Measurements from ENCODE around the gene KLHL22.
"Not testable (repeated sequence)": the region's sequence is repeated elsewhere in the genome, so short reads cannot be mapped to it uniquely, and the experiment has no call there.

The KLHL22 gene

GRCh38 chr22:20494978-20495860, at the start of gene KLHL22:
TSS of gene KLHL22 (minus strand) at chr22:20495795. CDS start at chr22:20489211, 6,584 bp downstream.
- DNase-seq (ENCODE audit: low spot score) = peak; percentile 33

DNA sequence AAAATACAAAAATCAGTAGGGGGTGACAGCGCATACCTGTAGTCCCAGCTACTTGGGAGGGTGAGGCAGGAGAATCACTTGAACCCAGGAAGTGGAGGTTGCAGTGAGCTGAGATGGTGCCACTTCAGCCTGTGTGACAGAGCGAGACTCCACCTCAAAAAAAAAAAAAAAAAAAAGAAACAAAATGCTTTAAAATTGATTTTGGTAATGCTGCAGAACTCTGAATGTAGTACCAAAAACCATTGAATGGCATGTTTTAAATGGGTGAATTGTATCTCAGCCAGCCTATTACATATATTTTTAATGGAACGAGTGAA, 49.7 kb upstream of the KLHL22 start:
- not testable (repeated sequence) for DNase-seq (ENCODE audit: low spot score)

- DNase-seq (ENCODE audit: low spot score) = no peak
These were observed 47.1 kb upstream of the KLHL22 start for GRCh38 chr22:20542736-20543135.

- DNase-seq (ENCODE audit: low spot score) = no peak
These were observed 46.5 kb upstream of the KLHL22 start for GRCh38 chr22:20542055-20542454.

- DNase-seq (ENCODE audit: low spot score) = not testable (repeated sequence)
These were observed 43.3 kb upstream of the KLHL22 start for GRCh38 chr22:20538875-20539274.

GRCh38 chr22:20537983-20538382, 42.4 kb upstream of the KLHL22 start:
- no peak for DNase-seq (ENCODE audit: low spot score)

DNA sequence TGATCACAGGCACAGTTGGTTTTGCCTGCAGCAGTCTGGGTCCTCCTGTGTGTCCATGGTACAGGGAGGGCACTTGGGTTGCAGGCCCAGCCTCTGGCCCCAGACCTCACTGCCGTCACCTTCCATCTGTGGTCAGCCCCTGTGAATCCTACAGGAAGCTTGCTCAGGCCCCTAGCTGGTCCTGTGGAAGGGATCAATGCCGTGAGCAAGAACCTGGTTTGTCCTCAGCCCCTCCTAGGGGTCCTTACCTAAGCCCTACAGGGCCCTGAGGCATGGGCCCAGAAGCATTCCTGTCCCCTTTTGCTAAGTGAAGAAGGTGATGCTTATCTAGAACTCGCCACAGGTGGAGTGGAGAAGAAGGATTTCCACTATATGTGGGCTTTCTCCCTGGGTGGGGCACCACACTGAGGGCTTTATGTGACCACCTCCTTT, 41.7 kb upstream of the KLHL22 start:
- no peak for DNase-seq (ENCODE audit: low spot score)

DNA sequence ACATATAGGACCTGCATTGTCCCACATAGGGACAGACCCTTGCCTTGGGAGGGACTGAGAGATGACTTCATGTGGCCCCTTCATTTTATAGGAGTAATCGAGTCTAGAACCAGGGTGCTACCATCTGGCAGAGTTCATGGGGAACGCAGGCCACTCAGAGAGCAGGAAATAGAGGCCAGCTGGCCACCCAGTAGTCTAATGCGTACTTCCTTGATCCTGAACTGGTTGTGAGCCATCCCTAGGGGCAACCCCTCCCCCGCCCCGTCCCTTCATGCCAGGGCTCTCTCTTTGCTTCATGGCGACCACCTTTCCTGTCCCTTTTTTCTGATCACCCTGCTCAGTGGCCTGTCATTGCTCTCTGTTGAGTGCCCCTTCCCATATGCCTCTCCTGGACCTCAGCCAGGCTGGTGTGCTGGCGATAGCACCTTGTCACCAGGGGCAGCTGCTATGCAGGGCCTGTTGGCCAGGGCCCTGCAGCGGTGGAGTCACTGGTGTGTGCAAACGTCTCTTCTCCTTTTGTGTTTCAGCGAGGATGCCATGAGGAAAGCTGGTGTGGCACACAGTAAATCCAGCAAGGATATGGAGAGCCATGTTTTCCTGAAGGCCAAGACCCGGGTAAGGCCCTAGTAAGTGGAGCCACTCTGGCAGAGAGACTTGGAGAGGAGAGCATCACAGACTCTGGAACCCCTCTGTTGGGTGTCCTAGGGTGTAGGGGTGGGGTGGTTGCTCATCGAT, 41.2 kb upstream of the KLHL22 start:
- DNase-seq (ENCODE audit: low spot score) = no peak

DNA sequence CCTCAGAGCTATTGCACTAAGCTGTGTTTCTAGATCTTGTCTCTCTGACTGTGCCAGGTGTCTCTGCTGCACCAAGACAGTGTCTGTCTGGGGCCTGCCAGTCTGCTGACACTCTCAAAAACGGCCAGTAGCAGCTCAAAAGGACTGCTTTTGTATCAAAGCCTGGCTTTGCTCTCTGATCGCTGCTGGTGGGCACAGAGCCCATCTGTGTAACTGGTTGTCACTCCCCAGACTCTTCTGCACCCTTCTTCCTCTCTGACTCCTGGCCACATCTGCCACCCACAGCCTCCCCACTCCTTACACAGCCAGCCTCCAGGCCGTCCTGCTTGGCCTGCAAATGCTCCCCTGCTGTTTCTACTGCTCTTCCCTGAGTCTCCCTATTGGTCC, 38.3 kb upstream of the KLHL22 start:
- DNase-seq (ENCODE audit: low spot score) = peak; percentile 68

DNA sequence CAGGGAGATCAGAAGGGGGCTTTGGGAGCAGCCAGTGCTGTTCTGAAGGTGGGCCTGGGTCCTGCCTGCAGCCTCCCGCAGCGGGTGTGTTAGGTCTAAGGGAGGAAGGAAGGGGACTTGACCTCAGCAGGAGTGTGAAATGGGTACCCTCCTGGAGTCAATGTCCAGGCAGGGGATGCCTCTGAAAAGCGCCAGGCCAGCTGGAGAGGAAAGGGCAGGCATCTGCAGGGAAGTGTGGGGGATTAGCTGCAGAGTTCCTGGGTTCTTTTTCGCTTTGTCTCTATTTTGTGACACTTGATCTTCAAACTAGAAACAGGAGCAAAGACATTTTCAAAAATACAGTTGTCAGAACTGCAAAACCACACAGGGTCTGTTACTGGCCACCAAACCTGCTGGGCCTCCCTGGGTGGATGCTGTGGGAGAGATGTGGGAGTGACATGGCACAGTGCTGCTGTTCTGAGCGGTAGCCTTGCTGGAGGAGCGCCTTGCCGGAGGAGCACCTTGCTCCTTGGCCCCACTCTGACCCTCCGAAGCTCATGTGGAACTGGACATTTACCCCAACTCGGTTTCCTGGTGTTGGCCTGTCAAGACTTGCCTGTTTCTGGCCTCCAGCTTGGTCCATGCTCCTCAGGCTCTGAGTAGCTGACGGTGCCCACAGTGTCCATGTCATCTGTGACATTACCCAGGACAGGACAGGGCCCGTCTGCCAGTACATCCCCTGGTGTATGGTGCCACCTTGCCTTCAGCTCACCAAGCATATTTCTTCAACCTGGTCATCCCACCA, 37.7 kb upstream of the KLHL22 start:
- DNase-seq (ENCODE audit: low spot score) = no peak

- no peak for DNase-seq (ENCODE audit: low spot score)
These were observed 36.8 kb upstream of the KLHL22 start for GRCh38 chr22:20532256-20532993.

DNA sequence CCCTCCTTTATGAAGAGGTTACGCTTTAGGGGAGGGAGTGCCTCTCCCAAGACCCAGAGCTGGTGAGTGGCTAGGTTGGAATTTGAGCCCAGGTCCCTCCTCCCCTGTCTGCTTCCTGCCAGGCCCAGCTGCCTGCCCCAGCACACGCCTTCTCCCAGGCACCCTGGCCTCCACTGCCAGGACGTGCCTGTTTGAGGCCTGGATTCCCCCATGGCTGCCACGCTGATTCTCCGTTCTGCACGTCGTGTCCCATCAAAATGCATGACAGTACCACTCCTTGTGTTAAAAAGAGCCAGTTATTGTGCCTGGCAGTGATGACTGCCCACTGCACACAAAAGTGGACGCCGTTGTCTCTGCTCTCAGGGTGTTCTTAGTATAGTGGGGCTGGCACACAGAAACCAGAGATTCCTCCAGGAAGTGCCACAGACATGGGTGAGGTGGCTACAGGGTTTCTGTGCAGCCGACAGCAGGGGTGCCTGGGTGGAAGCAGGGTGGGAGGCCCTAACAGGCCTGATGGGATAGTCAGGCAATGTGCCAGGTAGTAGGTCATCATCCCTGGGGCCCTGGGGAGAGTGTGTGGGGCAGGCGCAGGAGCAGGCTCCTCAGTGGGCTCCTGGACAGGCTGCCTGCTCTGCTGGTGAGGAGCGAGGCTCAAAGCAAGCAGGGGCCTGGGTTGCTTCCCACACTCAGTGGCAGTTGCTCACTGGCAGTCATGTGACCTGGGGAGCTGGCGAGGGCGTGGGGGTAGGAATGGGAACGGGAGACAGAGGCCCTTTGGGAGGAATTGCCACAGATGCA, 36.0 kb upstream of the KLHL22 start:
- peak; percentile 75 for DNase-seq (ENCODE audit: low spot score)

- no peak for DNase-seq (ENCODE audit: low spot score)
These were observed 35.5 kb upstream of the KLHL22 start for GRCh38 chr22:20531154-20531403.

GRCh38 chr22:20530368-20531153, 35.0 kb upstream of the KLHL22 start:
- DNase-seq (ENCODE audit: low spot score) = no peak

DNA sequence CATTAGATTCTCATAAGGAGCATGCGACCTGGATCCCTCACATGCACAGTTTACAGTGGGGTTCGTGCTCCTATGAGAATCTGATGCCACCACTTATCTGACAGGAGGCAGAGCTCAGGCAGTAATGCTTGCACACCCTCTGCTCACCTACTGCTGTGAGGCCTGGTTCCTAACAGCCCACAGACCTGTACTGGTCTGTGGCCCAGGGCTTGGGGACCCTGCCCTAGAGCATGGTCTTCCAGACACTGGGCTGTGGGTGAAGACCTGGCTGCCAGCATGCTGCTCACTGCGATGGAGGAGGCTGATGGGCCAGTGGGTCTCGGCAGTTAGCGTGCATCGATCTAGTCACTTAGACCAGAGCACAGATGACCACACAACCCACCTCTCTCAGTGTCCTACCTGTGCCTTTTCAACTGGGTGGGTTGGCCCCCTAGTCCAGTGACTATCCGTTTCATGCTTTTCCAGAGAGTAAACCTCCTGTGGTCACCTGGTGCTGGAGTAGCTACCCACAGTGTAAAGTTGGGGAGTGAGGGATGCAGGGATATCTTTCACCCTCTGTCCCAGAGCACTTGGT, 32.9 kb upstream of the KLHL22 start:
- no peak for DNase-seq (ENCODE audit: low spot score)

DNA sequence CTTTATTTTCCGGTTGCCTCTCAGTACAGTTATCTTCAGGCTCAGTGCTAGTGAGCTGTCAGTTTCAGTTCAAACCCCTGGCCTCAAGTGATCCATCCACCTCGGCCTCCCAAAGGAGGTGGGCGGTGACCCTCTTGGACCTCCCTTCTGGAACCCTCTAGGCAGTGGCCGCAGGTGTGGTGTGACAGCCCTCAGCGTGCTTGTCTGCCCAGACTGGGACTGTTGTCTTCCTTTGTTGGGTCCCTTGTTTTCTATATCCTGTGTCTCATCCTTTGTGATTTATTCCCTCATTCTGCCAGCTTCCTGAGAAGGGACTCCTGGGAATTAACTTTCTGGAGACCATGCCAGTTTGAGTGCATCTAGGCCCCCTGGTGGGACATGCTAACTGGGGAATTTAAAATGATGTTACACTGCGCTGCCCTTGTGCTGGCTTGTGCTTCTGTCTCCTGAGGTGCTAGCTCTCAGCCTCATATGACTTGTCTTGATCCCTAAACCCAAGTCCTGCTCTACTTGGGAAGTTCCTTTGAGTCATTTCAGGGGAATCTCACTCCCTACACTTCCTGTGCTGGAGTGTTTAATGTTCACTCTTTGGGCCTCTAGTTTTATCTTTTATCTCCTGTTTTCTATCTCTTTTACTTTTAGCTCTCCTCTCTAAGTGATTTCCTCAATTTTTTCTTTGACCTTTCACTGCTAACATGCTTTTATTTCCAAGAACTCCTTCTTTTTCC, 31.2 kb upstream of the KLHL22 start:
- DNase-seq (ENCODE audit: low spot score) = no peak

DNA sequence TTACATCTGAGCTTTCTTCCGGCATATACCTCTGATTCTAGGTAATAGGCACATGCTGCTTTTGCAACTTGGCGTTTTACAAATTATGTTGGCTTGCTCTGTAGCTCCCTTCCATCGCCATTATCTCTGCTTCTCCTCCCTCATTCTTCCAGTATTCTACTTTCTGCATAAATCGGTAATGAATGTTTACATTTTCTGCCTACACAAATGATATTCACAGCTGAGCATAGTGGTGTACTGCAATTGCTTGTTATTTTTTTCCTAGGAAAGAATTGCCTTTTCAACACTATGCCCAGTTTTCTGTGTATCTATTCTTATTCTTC, 30.7 kb upstream of the KLHL22 start:
- no peak for DNase-seq (ENCODE audit: low spot score)

GRCh38 chr22:20525048-20525447, 29.5 kb upstream of the KLHL22 start:
- DNase-seq (ENCODE audit: low spot score) = no peak

DNA sequence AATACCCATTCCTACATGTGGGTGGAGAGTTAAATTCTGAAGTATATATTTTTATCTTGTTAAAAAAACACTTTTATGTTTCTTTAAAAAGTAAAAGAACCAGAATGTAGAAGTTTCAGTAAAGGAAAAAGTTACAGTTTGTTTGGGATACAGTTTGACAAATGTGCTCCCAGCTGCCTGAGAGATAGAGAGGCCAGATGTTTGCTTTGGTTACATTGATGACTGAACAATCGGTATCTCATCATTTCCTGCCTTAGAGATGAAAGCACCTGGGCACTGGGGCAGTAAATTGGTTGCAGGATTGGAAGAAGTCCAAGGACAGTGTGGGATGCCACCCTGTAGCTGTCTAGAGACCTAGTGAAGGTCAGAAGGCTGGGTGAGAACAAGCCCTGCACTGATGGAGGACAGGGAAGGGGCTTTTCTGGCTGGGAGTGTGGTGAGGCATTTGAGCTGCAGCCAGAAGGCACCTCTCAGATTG, 28.4 kb upstream of the KLHL22 start:
- no peak for DNase-seq (ENCODE audit: low spot score)
